Measurements from ENCODE around the gene DOK4. TPM values are rescaled to one million over a fixed set of nuclear protein-coding genes. Genes with fewer than 3 reads are reported as not detected.

The DOK4 gene
- total and polyA plus RNA-seq, 2 of the 8 experiments (the other 6 are each of a cell fraction or from before 2014, with no cell fraction given) = 24.0 to 28.9 TPM

- no peak for TF ChIP-seq SAP30 (IDR thresholded peaks at IDR 0.05; ENCODE audit: insufficient read depth, insufficient replicate concordance, low read length)
- no peak for TF ChIP-seq KDM4A (IDR thresholded peaks at IDR 0.05; ENCODE audit: low read depth, low read length, severe bottlenecking)
- no peak for TF ChIP-seq TEAD4 (IDR thresholded peaks at IDR 0.05; ENCODE audit: low read depth, low read length)
Measured at GRCh38 chr16:57423152-57423551, 63.1 kb downstream of the DOK4 start (continued).

All from H1 (cell line).